G401.6 (cell line): Measurements from ENCODE around the gene MTREX.

ENCODE experiments used
- FAIRE-seq: peaks from 2 replicates; lab custom pipeline; 2012; peaks lifted over from hg19 to GRCh38; lab: Jason Lieb, UNC

Gene MTREX

GRCh38 chr5:55325621-55326020 is 17.8 kb downstream of the MTREX start:
- FAIRE-seq: no peak

GRCh38 chr5:55327281-55327680 is 19.5 kb downstream of the MTREX start:
- FAIRE-seq: no peak

GRCh38 chr5:55331321-55331720 is 23.5 kb downstream of the MTREX start:
- no peak for FAIRE-seq

GRCh38 chr5:55333017-55333416 is 25.2 kb downstream of the MTREX start:
- FAIRE-seq: no peak

- no peak for FAIRE-seq
These were observed 26.0 kb downstream of the MTREX start for GRCh38 chr5:55333811-55334210.

GRCh38 chr5:55338092-55338613 is 30.4 kb downstream of the MTREX start:
- FAIRE-seq: peak; percentile 8

- FAIRE-seq: no peak
These were observed 31.0 kb downstream of the MTREX start for GRCh38 chr5:55338810-55339243.

GRCh38 chr5:55343107-55343506 is 35.3 kb downstream of the MTREX start:
- FAIRE-seq: no peak

- FAIRE-seq: no peak
These were observed 35.8 kb downstream of the MTREX start for GRCh38 chr5:55343609-55344008.

- FAIRE-seq: peak; percentile 95
These were observed 36.7 kb downstream of the MTREX start for GRCh38 chr5:55344392-55344992.

- FAIRE-seq: no peak
These were observed 37.5 kb downstream of the MTREX start for GRCh38 chr5:55345327-55345726.

GRCh38 chr5:55347786-55348185 is 40.0 kb downstream of the MTREX start:
- no peak for FAIRE-seq

GRCh38 chr5:55350754-55351153 is 43.0 kb downstream of the MTREX start:
- FAIRE-seq: peak; percentile 31

GRCh38 chr5:55356896-55357295 is 49.1 kb downstream of the MTREX start:
- no peak for FAIRE-seq

GRCh38 chr5:55360190-55360589 is 52.4 kb downstream of the MTREX start:
- FAIRE-seq: no peak

GRCh38 chr5:55363856-55364255 is 56.1 kb downstream of the MTREX start:
- no peak for FAIRE-seq

GRCh38 chr5:55364537-55365055 is 56.8 kb downstream of the MTREX start:
- no peak for FAIRE-seq

GRCh38 chr5:55370291-55370925 is 62.6 kb downstream of the MTREX start:
- no peak for FAIRE-seq

GRCh38 chr5:55371145-55371544 is 63.4 kb downstream of the MTREX start:
- FAIRE-seq: no peak

GRCh38 chr5:55372130-55372925 is 64.5 kb downstream of the MTREX start:
- no peak for FAIRE-seq

- no peak for FAIRE-seq
These were observed 70.0 kb downstream of the MTREX start for GRCh38 chr5:55377810-55378209.

GRCh38 chr5:55383254-55383653 is 75.5 kb downstream of the MTREX start:
- no peak for FAIRE-seq

- FAIRE-seq: no peak
These were observed 76.3 kb downstream of the MTREX start for GRCh38 chr5:55384072-55384471.
